ENCODE measurements around the gene RNF144A. TPM values are rescaled to one million over a fixed set of nuclear protein-coding genes. Genes with fewer than 3 reads are reported as not detected.

The RNF144A gene
- total and polyA plus RNA-seq, 2 of the 13 experiments (the other 11 are each of a cell fraction or from before 2014, with no cell fraction given) = 13.9 to 16.5 TPM

GRCh38 chr2:6990871-6991270 lies 73.7 kb downstream of the RNF144A start:
- in situ Hi-C loops (cut with HindIII; ENCODE audit: extremely low pct_ligation_motif_present, low pct_unique_long_range_greater_than_20kb) (no loop called here), intact Hi-C loops (cut with micrococcal nuclease; ENCODE audit: unreplicated experiment) (no loop called here)
- CTCF ChIA-PET (ENCODE audit: low intra/inter-chr PET ratio, low total read pairs) = no interaction called here
- no peak overlapping the region for H3K4me2 ChIP-seq (ENCODE audit: low read depth, low read length)
- no peaks in the 10 kb centered on the region for H3K36me3 ChIP-seq (replicated peaks in 1 of 2; ENCODE audit: control insufficient read depth in 1 of 2, insufficient read depth in 2 of 2, low read length in 2 of 2)
- no peaks in the 10 kb centered on the region for H3K9me3 ChIP-seq (ENCODE audit: low read length)
- BruUV-seq (replicated peaks) = no TSS peak
- no peak overlapping the region for H2AFZ ChIP-seq (ENCODE audit: low read length)
- H3K27ac ChIP-seq (ENCODE audit: extremely low read length, insufficient read depth, low read length) = no peak overlapping the region
- H3K27me3 ChIP-seq (ENCODE audit: control insufficient read depth in 1 of 2, insufficient read depth in 2 of 2, low read length in 2 of 2) = no peaks in the 10 kb centered on the region
- TF ChIP-seq ZNF263 (CRISPR knock-in tag; IDR thresholded peaks at IDR 0.05) (no peak), HNF4A (CRISPR knock-in tag; IDR thresholded peaks at IDR 0.05) (no peak), GABPA (IDR thresholded peaks at IDR 0.05; ENCODE audit: low read depth, low read length) (no peak), GABPA (CRISPR knock-in tag; IDR thresholded peaks at IDR 0.05; ENCODE audit: low read depth) (no peak), ZNF781 (CRISPR knock-in tag; IDR thresholded peaks at IDR 0.05; ENCODE audit: borderline replicate concordance, not compliant biosample characterization) (no peak), MIER3 (CRISPR knock-in tag; IDR thresholded peaks at IDR 0.05; ENCODE audit: borderline replicate concordance) (no peak), MXI1 (IDR thresholded peaks at IDR 0.05; ENCODE audit: borderline replicate concordance, low read depth, low read length) (no peak), ZNF674 (CRISPR knock-in tag; IDR thresholded peaks at IDR 0.05; ENCODE audit: low read depth) (no peak), TCF7 (IDR thresholded peaks at IDR 0.05; ENCODE audit: low read depth) (no peak), ZNF646 (CRISPR knock-in tag; IDR thresholded peaks at IDR 0.05) (no peak), MLX (CRISPR knock-in tag; IDR thresholded peaks at IDR 0.05) (no peak)
- no peak overlapping the region for H3K9ac ChIP-seq (ENCODE audit: insufficient read depth, low read depth, low read length)
- no peaks in the 10 kb centered on the region for H3K79me2 ChIP-seq (ENCODE audit: insufficient read depth, low read length)
- 97% methylated on average over 3 of the region's 3 CpGs for WGBS (ENCODE audit: low lambda C conversion rate)
- no peak for FAIRE-seq
- POLR2A ChIA-PET = no interaction called here
- no peaks in the 10 kb centered on the region for H4K20me1 ChIP-seq (ENCODE audit: insufficient read depth, low read length)
- no peak for ATAC-seq
- DNase-seq (ENCODE audit: low spot score) = no peak
- H3K4me1 ChIP-seq (ENCODE audit: insufficient read depth, low read length) = peaks cover 16% of the 10 kb centered on the region
- H3K4me3 ChIP-seq (replicated peaks in 1 of 3; ENCODE audit: insufficient read depth in 1 of 3, low read depth in 2 of 3, low read length in 3 of 3) = no peak overlapping the region

Data from HepG2 (cell line).